ENCODE data around the gene LGALS3.

Gene LGALS3

GRCh38 chr14:55191203-55192053 is 62.4 kb downstream of the LGALS3 start, which contains the start of gene DLGAP5:
Gene DLGAP5, minus strand, starts transcription at chr14:55191585. Its CDS starts 2,406 bp downstream, at chr14:55189179.
- peak; percentile 91 for DNase-seq

GRCh38 chr14:55192054-55192621 is 63.1 kb downstream of the LGALS3 start:
- DNase-seq = no peak

GRCh38 chr14:55194656-55195355 is 65.8 kb downstream of the LGALS3 start:
- DNase-seq = no peak

All from central memory CD4-positive, alpha-beta T cell (primary cell).